Measurements from ENCODE around the gene CREB5.

Gene CREB5

DNA sequence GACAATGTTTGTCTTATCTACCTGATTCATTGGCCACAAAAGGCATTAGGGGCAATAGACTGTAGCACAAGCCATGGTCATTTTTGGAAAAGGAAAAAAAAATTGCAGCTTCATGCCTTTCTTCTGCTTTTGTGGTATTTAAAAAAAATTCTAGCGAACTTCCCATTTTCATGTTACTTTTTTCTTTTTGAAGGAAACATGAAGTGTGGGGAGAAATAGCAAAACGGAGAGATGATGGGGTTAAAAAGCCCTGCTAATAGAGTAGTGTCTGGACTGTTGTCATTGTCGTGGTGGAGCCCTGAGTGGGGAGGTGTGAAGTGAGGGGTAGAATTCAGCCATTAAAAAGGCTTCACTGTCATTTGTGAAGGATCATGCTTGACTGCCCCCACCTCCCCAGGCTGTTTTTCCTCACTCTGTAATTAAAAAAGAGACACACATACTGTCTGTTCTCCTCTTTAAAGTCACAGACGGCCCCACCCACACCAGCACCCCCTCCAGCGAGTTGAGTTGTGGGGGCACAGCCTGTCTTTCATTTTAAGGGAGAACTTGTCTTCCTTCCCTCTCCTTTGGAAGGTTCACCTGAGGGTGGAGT lies 272.4 kb downstream of the CREB5 start:
- no peak for TF ChIP-seq ZFP3 (CRISPR knock-in tag; IDR thresholded peaks at IDR 0.05)
- TF ChIP-seq ARNTL (CRISPR knock-in tag; IDR thresholded peaks at IDR 0.05; ENCODE audit: borderline replicate concordance, low read depth): no peak
- TF ChIP-seq CREB5 (CRISPR knock-in tag; IDR thresholded peaks at IDR 0.05; ENCODE audit: low read depth): no peak
- TF ChIP-seq GLIS3 (CRISPR knock-in tag; IDR thresholded peaks at IDR 0.05): no peak
- no peak for TF ChIP-seq RARB (CRISPR knock-in tag; IDR thresholded peaks at IDR 0.05)
- TF ChIP-seq ZC3H10 (CRISPR knock-in tag; IDR thresholded peaks at IDR 0.05): no peak
- no peak for TF ChIP-seq ZNF70 (CRISPR knock-in tag; IDR thresholded peaks at IDR 0.05)
- TF ChIP-seq SNAI2 (CRISPR knock-in tag; IDR thresholded peaks at IDR 0.05): no peak
- TF ChIP-seq, protein P1, sequence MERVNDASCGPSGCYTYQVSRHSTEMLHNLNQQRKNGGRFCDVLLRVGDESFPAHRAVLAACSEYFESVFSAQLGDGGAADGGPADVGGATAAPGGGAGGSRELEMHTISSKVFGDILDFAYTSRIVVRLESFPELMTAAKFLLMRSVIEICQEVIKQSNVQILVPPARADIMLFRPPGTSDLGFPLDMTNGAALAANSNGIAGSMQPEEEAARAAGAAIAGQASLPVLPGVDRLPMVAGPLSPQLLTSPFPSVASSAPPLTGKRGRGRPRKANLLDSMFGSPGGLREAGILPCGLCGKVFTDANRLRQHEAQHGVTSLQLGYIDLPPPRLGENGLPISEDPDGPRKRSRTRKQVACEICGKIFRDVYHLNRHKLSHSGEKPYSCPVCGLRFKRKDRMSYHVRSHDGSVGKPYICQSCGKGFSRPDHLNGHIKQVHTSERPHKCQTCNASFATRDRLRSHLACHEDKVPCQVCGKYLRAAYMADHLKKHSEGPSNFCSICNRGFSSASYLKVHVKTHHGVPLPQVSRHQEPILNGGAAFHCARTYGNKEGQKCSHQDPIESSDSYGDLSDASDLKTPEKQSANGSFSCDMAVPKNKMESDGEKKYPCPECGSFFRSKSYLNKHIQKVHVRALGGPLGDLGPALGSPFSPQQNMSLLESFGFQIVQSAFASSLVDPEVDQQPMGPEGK (CRISPR knock-in tag; IDR thresholded peaks at IDR 0.05; ENCODE audit: borderline replicate concordance): no peak
- TF ChIP-seq ZNF565 (CRISPR knock-in tag; conservative IDR thresholded peaks at IDR 0.05; ENCODE audit: low read depth): no peak
- TF ChIP-seq, protein P2, sequence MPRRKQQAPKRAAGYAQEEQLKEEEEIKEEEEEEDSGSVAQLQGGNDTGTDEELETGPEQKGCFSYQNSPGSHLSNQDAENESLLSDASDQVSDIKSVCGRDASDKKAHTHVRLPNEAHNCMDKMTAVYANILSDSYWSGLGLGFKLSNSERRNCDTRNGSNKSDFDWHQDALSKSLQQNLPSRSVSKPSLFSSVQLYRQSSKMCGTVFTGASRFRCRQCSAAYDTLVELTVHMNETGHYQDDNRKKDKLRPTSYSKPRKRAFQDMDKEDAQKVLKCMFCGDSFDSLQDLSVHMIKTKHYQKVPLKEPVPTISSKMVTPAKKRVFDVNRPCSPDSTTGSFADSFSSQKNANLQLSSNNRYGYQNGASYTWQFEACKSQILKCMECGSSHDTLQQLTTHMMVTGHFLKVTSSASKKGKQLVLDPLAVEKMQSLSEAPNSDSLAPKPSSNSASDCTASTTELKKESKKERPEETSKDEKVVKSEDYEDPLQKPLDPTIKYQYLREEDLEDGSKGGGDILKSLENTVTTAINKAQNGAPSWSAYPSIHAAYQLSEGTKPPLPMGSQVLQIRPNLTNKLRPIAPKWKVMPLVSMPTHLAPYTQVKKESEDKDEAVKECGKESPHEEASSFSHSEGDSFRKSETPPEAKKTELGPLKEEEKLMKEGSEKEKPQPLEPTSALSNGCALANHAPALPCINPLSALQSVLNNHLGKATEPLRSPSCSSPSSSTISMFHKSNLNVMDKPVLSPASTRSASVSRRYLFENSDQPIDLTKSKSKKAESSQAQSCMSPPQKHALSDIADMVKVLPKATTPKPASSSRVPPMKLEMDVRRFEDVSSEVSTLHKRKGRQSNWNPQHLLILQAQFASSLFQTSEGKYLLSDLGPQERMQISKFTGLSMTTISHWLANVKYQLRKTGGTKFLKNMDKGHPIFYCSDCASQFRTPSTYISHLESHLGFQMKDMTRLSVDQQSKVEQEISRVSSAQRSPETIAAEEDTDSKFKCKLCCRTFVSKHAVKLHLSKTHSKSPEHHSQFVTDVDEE (CRISPR knock-in tag; IDR thresholded peaks at IDR 0.05): no peak
- ATAC-seq: no peak

- no peak for ATAC-seq
- TF ChIP-seq SNAI2 (CRISPR knock-in tag; IDR thresholded peaks at IDR 0.05) (no peak), GLIS3 (CRISPR knock-in tag; IDR thresholded peaks at IDR 0.05) (no peak), ZNF8 (CRISPR knock-in tag; IDR thresholded peaks at IDR 0.05) (no peak), ZFP3 (CRISPR knock-in tag; IDR thresholded peaks at IDR 0.05) (no peak), ISL1 (CRISPR knock-in tag; IDR thresholded peaks at IDR 0.05) (no peak), PPARA (CRISPR knock-in tag; IDR thresholded peaks at IDR 0.05; ENCODE audit: borderline replicate concordance) (no peak), CREB5 (CRISPR knock-in tag; IDR thresholded peaks at IDR 0.05; ENCODE audit: low read depth) (no peak), CSRNP3 (CRISPR knock-in tag; IDR thresholded peaks at IDR 0.05) (no peak), ZFP30 (CRISPR knock-in tag; IDR thresholded peaks at IDR 0.05) (no peak), ESRRG (CRISPR knock-in tag; IDR thresholded peaks at IDR 0.05) (no peak), ARNTL (CRISPR knock-in tag; IDR thresholded peaks at IDR 0.05; ENCODE audit: borderline replicate concordance, low read depth) (no peak), TOX (CRISPR knock-in tag; IDR thresholded peaks at IDR 0.05; ENCODE audit: borderline replicate concordance) (no peak), ZNF70 (CRISPR knock-in tag; IDR thresholded peaks at IDR 0.05) (no peak), RARB (CRISPR knock-in tag; IDR thresholded peaks at IDR 0.05) (no peak), BACH2 (CRISPR knock-in tag; IDR thresholded peaks at IDR 0.05; ENCODE audit: borderline replicate concordance) (no peak)
- TF ChIP-seq, protein P3, sequence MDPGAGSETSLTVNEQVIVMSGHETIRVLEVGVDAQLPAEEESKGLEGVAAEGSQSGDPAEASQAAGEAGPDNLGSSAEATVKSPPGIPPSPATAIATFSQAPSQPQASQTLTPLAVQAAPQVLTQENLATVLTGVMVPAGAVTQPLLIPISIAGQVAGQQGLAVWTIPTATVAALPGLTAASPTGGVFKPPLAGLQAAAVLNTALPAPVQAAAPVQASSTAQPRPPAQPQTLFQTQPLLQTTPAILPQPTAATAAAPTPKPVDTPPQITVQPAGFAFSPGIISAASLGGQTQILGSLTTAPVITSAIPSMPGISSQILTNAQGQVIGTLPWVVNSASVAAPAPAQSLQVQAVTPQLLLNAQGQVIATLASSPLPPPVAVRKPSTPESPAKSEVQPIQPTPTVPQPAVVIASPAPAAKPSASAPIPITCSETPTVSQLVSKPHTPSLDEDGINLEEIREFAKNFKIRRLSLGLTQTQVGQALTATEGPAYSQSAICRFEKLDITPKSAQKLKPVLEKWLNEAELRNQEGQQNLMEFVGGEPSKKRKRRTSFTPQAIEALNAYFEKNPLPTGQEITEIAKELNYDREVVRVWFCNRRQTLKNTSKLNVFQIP (CRISPR knock-in tag; IDR thresholded peaks at IDR 0.05; ENCODE audit: borderline replicate concordance, low read depth): no peak
- TF ChIP-seq, protein P1 (CRISPR knock-in tag; IDR thresholded peaks at IDR 0.05; ENCODE audit: borderline replicate concordance): no peak
Observed at GRCh38 chr7:28685242-28685643, 272.9 kb downstream of the CREB5 start.

Measured in SK-N-SH treated with all-trans-retinoic acid at 6 μM for 48 hours (cell line).